Measurements from ENCODE around the gene PARD3. TPM values are rescaled to one million over a fixed set of nuclear protein-coding genes. Genes with fewer than 3 reads are reported as not detected.
A peak's percentile ranks its signal among the peaks of the same experiment; 100 is the strongest.

Gene PARD3
- total RNA-seq, 1 donor from 2014 or later: 26.0 TPM

- H3K36me3 Mint-ChIP-seq (ENCODE audit: low read depth): no peaks in the 10 kb centered on the region
- no peaks in the 10 kb centered on the region for H3K9me3 Mint-ChIP-seq (ENCODE audit: low read depth)
- H3K4me1 Mint-ChIP-seq (ENCODE audit: low read depth): peaks cover 24% of the 10 kb centered on the region
- H3K27ac Mint-ChIP-seq (ENCODE audit: unreplicated experiment): no peak overlapping the region
- DNase-seq (ENCODE audit: low spot score): no peak
- no peaks in the 10 kb centered on the region for H3K27me3 Mint-ChIP-seq (ENCODE audit: low read depth)
- H3K4me3 Mint-ChIP-seq (ENCODE audit: unreplicated experiment): no peak overlapping the region
- TF ChIP-seq, protein P1, sequence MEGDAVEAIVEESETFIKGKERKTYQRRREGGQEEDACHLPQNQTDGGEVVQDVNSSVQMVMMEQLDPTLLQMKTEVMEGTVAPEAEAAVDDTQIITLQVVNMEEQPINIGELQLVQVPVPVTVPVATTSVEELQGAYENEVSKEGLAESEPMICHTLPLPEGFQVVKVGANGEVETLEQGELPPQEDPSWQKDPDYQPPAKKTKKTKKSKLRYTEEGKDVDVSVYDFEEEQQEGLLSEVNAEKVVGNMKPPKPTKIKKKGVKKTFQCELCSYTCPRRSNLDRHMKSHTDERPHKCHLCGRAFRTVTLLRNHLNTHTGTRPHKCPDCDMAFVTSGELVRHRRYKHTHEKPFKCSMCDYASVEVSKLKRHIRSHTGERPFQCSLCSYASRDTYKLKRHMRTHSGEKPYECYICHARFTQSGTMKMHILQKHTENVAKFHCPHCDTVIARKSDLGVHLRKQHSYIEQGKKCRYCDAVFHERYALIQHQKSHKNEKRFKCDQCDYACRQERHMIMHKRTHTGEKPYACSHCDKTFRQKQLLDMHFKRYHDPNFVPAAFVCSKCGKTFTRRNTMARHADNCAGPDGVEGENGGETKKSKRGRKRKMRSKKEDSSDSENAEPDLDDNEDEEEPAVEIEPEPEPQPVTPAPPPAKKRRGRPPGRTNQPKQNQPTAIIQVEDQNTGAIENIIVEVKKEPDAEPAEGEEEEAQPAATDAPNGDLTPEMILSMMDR (IDR thresholded peaks at IDR 0.05): no peak
These were observed 77.9 kb downstream of the PARD3 start for GRCh38 chr10:34736976-34737771.

GRCh38 chr10:34734918-34735317 lies 80.2 kb downstream of the PARD3 start:
- no peaks in the 10 kb centered on the region for H3K9me3 Mint-ChIP-seq (ENCODE audit: low read depth)
- TF ChIP-seq, protein P1 (IDR thresholded peaks at IDR 0.05): no peak
- H3K27me3 Mint-ChIP-seq (ENCODE audit: low read depth): no peaks in the 10 kb centered on the region
- H3K4me3 Mint-ChIP-seq (ENCODE audit: unreplicated experiment): no peak overlapping the region
- no peak for DNase-seq (ENCODE audit: low spot score)
- H3K4me1 Mint-ChIP-seq (ENCODE audit: low read depth): peaks cover 35% of the 10 kb centered on the region
- H3K27ac Mint-ChIP-seq (ENCODE audit: unreplicated experiment): no peak overlapping the region
- no peaks in the 10 kb centered on the region for H3K36me3 Mint-ChIP-seq (ENCODE audit: low read depth)

- Mint-ChIP-seq H3K36me3 (ENCODE audit: low read depth) (no peaks in the 10 kb centered on the region), H3K4me3 (ENCODE audit: unreplicated experiment) (no peak overlapping the region)
- DNase-seq (ENCODE audit: low spot score): no peak
These were observed 82.2 kb downstream of the PARD3 start for GRCh38 chr10:34732926-34733325.

DNA sequence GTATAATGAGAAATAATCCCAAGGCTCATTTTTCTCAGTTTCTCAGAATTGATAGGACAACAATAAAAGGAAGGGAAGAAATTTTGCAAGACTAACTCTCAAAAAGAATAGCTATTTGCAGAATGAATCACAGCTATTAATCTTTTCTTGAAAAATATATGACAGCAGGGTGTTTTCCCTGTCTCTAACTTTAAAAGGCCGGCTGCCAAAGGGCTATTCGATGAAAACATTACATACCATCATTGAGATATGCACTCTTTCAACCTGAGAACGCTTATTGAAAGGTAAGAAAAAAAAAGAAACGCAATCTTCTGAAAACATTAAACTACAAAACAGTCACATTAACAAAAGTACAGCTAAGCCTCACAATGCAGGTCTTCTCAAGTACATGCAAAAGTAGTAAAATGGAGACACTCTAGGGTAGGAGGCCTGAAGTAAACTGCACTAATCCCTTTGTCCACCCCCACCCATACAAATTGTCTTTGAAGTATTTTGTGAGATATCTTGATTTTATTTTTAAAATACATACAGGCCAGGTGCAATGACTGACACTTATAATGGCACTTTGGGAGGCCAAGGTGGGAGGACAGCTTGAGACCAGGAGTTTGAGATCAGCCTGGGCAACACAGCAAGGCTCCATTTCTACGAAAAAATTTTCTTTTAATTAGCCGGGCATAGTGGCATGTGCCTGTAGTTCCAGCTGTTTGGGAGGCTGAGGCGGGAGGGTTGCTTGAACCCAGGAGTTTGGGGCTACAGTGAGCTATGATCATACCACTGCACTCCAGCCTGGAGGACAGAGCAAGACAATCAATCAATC lies 83.0 kb downstream of the PARD3 start:
- H3K9me3 Mint-ChIP-seq (ENCODE audit: low read depth): no peaks in the 10 kb centered on the region
- peaks cover 33% of the 10 kb centered on the region for H3K4me1 Mint-ChIP-seq (ENCODE audit: low read depth)
- no peak overlapping the region for H3K4me3 Mint-ChIP-seq (ENCODE audit: unreplicated experiment)
- peak overlapping the region; percentile 81 for H3K27ac Mint-ChIP-seq (ENCODE audit: unreplicated experiment)
- no peaks in the 10 kb centered on the region for H3K27me3 Mint-ChIP-seq (ENCODE audit: low read depth)
- no peak for DNase-seq (ENCODE audit: low spot score)
- TF ChIP-seq, protein P1 (IDR thresholded peaks at IDR 0.05): no peak
- no peaks in the 10 kb centered on the region for H3K36me3 Mint-ChIP-seq (ENCODE audit: low read depth)

More at GRCh38 chr10:34732926-34733325, 82.2 kb downstream of the PARD3 start:
- Mint-ChIP-seq H3K27me3 (ENCODE audit: low read depth) (no peaks in the 10 kb centered on the region), H3K27ac (ENCODE audit: unreplicated experiment) (peak overlapping the region; percentile 85), H3K9me3 (ENCODE audit: low read depth) (no peaks in the 10 kb centered on the region), H3K4me1 (ENCODE audit: low read depth) (peaks cover 33% of the 10 kb centered on the region)
- TF ChIP-seq, protein P1 (IDR thresholded peaks at IDR 0.05): peak; percentile 48

DNA sequence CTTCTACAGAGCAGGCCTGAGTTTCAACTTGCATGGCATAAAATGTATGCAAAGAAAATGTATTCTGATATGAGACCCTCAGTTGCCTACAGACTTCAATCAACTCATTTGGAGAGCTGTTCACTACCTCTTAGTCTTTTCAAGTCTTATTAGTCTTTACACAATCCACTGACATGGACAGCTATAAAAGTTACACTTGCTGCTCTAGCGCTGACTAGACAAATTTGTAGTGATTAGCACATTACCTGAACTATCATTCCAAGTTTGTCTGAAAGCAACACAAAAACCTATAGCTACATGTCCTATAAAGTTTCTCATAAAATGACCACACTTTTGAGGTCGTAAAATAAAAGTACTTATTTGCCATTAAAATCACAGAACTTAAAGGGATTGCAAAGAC lies 83.9 kb downstream of the PARD3 start:
- Mint-ChIP-seq H3K4me3 (ENCODE audit: unreplicated experiment) (no peak overlapping the region), H3K27me3 (ENCODE audit: low read depth) (no peaks in the 10 kb centered on the region), H3K9me3 (ENCODE audit: low read depth) (no peaks in the 10 kb centered on the region), H3K27ac (ENCODE audit: unreplicated experiment) (peak overlapping the region; percentile 81), H3K36me3 (ENCODE audit: low read depth) (no peaks in the 10 kb centered on the region), H3K4me1 (ENCODE audit: low read depth) (peaks cover 33% of the 10 kb centered on the region)
- no peak for DNase-seq (ENCODE audit: low spot score)
- TF ChIP-seq, protein P1 (IDR thresholded peaks at IDR 0.05): no peak

Data from chondrocyte (in vitro differentiated cells).